CD14-positive monocyte (primary cell): ENCODE measurements around the gene CTDSPL. TPM values are rescaled to one million over a fixed set of nuclear protein-coding genes. Genes with fewer than 3 reads are reported as not detected.
A peak's percentile ranks its signal among the peaks of the same experiment; 100 is the strongest.

Source experiments
- DNase-seq, 3 donors: peaks; one replicate each; pipeline ENCODE4 v3.0.0-alpha.2; 2011 to 2022
- H2AFZ ChIP-seq: 2 replicates; pipeline ENCODE4 v1.6.0; 2012; ENCODE audit warnings: mild to moderate bottlenecking, low read depth, low read length, inconsistent platforms; ENCODE audit not compliant: insufficient read depth, poor library complexity, severe bottlenecking
- H3K27ac ChIP-seq, 2 donors: 1 replicate in 1 of 2; 2 replicates in 1 of 2; pipeline ENCODE4 v1.5.1; 2012 to 2013; ENCODE audit warnings: low read length in 2 of 2, control low read depth in 1 of 2, inconsistent platforms in 1 of 2, low read depth in 1 of 2, mild to moderate bottlenecking in 1 of 2
- H3K27me3 ChIP-seq, 2 donors: one replicate each; pipeline versions ENCODE4 v1.6.0 to v1.6.1; 2011 to 2013; ENCODE audit warnings: low read length in 2 of 2; ENCODE audit not compliant: control insufficient read depth in 2 of 2, insufficient read depth in 2 of 2
- H3K36me3 ChIP-seq, 2 donors: replicated peaks in 1 of 2; 1 replicate in 1 of 2; 2 replicates in 1 of 2; pipeline versions ENCODE4 v1.5.1 to v1.6.1; 2012 to 2013; ENCODE audit warnings: low read length in 2 of 2, control low read depth in 1 of 2, inconsistent platforms in 1 of 2, mild to moderate bottlenecking in 1 of 2; ENCODE audit not compliant: insufficient read depth in 2 of 2, control insufficient read depth in 1 of 2
- H3K4me1 ChIP-seq, 2 donors: 1 replicate in 1 of 2; 2 replicates in 1 of 2; pipeline versions ENCODE4 v1.5.1 to v1.6.1; 2012 to 2013; ENCODE audit warnings: low read length in 2 of 2, control low read depth in 1 of 2, inconsistent platforms in 1 of 2, mild to moderate bottlenecking in 1 of 2, moderate library complexity in 1 of 2; ENCODE audit not compliant: insufficient read depth in 2 of 2, control insufficient read depth in 1 of 2
- H3K4me2 ChIP-seq: replicated peaks from 2 replicates; pipeline ENCODE3; 2012; ENCODE audit warnings: low read length, moderate library complexity, mild to moderate bottlenecking; ENCODE audit not compliant: poor library complexity, severe bottlenecking; ENCODE audit errors: extremely low read depth
- H3K4me3 ChIP-seq, 3 experiments: fragments of 200-600 bp in 1 of 3; sonication (generic) in 1 of 3; replicated peaks in 1 of 3; 1 replicate in 2 of 3; 2 replicates in 1 of 3; pipeline ENCODE4 v1.5.1; 2011 to 2013; ENCODE audit warnings: low read length in 3 of 3, mild to moderate bottlenecking in 3 of 3, control low read depth in 2 of 3, low read depth in 2 of 3, inconsistent platforms in 1 of 3, moderate library complexity in 1 of 3
- H3K79me2 ChIP-seq: 2 replicates; pipeline ENCODE4 v1.6.0; 2012; ENCODE audit warnings: mild to moderate bottlenecking, control low read depth, inconsistent platforms, low read length, moderate library complexity; ENCODE audit not compliant: insufficient read depth
- H3K9ac ChIP-seq: 2 replicates; pipeline ENCODE4 v1.6.0; 2017; ENCODE audit warnings: low read length, mild to moderate bottlenecking; ENCODE audit not compliant: insufficient read depth, poor library complexity, severe bottlenecking
- H3K9me3 ChIP-seq, 2 donors: replicated peaks in 1 of 2; 1 replicate in 1 of 2; 2 replicates in 1 of 2; pipeline versions ENCODE4 v1.5.1 to v1.6.1; 2012 to 2013; ENCODE audit warnings: low read length in 2 of 2, control low read depth in 1 of 2; ENCODE audit not compliant: control insufficient read depth in 1 of 2, insufficient read depth in 1 of 2
- H4K20me1 ChIP-seq: 2 replicates; pipeline ENCODE4 v1.6.0; 2012; ENCODE audit warnings: mild to moderate bottlenecking, low read length, control low read depth, moderate library complexity; ENCODE audit not compliant: insufficient read depth
- H3K27ac Mint-ChIP-seq, 7 donors: one replicate each; pipeline ENCODE4 v1.8.0; 2020; ENCODE audit warnings: mild to moderate bottlenecking in 7 of 7, mixed read lengths in 7 of 7, moderate library complexity in 6 of 7, inconsistent platforms in 2 of 7
- H3K27me3 Mint-ChIP-seq, 3 donors: one replicate each; pipeline ENCODE4 v1.8.0; 2021 to 2022; ENCODE audit warnings: low read depth in 3 of 3, mild to moderate bottlenecking in 3 of 3, mixed read lengths in 3 of 3, moderate library complexity in 3 of 3, inconsistent platforms in 1 of 3
- H3K36me3 Mint-ChIP-seq, 2 donors: one replicate each; pipeline ENCODE4 v1.8.0; 2020; ENCODE audit warnings: mixed read lengths in 2 of 2, inconsistent platforms in 1 of 2, mild to moderate bottlenecking in 1 of 2
- H3K4me1 Mint-ChIP-seq: one replicate; pipeline ENCODE4 v1.8.0; 2020; ENCODE audit warnings: mild to moderate bottlenecking, mixed read lengths
- H3K4me3 Mint-ChIP-seq, 2 donors: one replicate each; pipeline ENCODE4 v1.8.0; 2020; ENCODE audit warnings: mild to moderate bottlenecking in 2 of 2, mixed read lengths in 2 of 2, moderate library complexity in 1 of 2
- H3K9me3 Mint-ChIP-seq, 7 donors: one replicate each; pipeline ENCODE4 v1.8.0; 2020 to 2022; ENCODE audit warnings: mixed read lengths in 7 of 7, mild to moderate bottlenecking in 6 of 7, moderate library complexity in 6 of 7, inconsistent platforms in 2 of 7
- CTCF ChIP-seq: fragments of 200-600 bp; IDR thresholded peaks from one replicate; pipeline ENCODE4 v1.8.0; 2022; ENCODE audit warnings: antibody characterized with exemption, mild to moderate bottlenecking
- WGBS: methylation state at CpG from one replicate; pipeline ENCODE4 v1.1.5; 2013; ENCODE audit warnings: missing lambda C conversion rate; ENCODE audit not compliant: insufficient coverage; 5-methylcytosine and 5-hydroxymethylcytosine counted together
- intact Hi-C, 2 donors: fragments of 100-400 bp; cut with micrococcal nuclease; formaldehyde crosslinking; loops; one replicate each; pipeline versions ENCODE4 v1.15.0 to v1.15.1; 2023
- polyA plus RNA-seq, 3 donors: library from polyadenylated mRNA; depleted of rRNA in 1 of 3; unstranded in 2 of 3; stranded (reverse) in 1 of 3; fragments of 300-500 nt in 2 of 3; fragments of >200 nt in 1 of 3; fragmentation: Illumina TruSeq in 2 of 3; gene quantifications; 1 replicate in 2 of 3; 2 replicates in 1 of 3; pipeline ENCODE4 v1.2.3, GENCODE V29; 2012 to 2021

Gene CTDSPL
- polyA plus RNA-seq, 3 donors = 0.15 to 0.69 (median 0.33) TPM

GRCh38 chr3:37913522-37913921 lies 51.8 kb downstream of the CTDSPL start:
- no peaks in the 10 kb centered on the region for H3K79me2 ChIP-seq
- Mint-ChIP-seq H3K36me3 (no peaks in the 10 kb centered on the region), H3K27me3 (no peaks in the 10 kb centered on the region), H3K4me1 (peaks cover 17% of the 10 kb centered on the region), H3K9me3 (peaks cover 0 to 2% (median 0%) of the 10 kb centered on the region in 7 donors), H3K4me3 (no peak overlapping the region), H3K27ac (peak overlapping the region in 3 of 7 donors; percentile 18 to 38 (median 20))
- peak; percentile 38 to 61 (median 54) for DNase-seq
- H2AFZ ChIP-seq = no peak overlapping the region
- H3K9ac ChIP-seq = no peak overlapping the region
- WGBS = no CpG with 5 or more reads among the region's 4 CpGs
- H3K27ac ChIP-seq = no peak overlapping the region
- H3K36me3 ChIP-seq = no peaks in the 10 kb centered on the region
- H4K20me1 ChIP-seq = no peaks in the 10 kb centered on the region
- H3K4me3 ChIP-seq = no peak overlapping the region
- intact Hi-C loops = no loop called here
- TF ChIP-seq CTCF = no peak
- H3K9me3 ChIP-seq = no peaks in the 10 kb centered on the region
- H3K4me1 ChIP-seq = peaks cover 8 to 11% of the 10 kb centered on the region in 2 donors
- no peaks in the 10 kb centered on the region for H3K27me3 ChIP-seq
- H3K4me2 ChIP-seq = no peak overlapping the region

- Histone ChIP-seq H3K27ac (no peak overlapping the region), H2AFZ (no peak overlapping the region), H3K79me2 (no peaks in the 10 kb centered on the region), H4K20me1 (no peaks in the 10 kb centered on the region), H3K9me3 (no peaks in the 10 kb centered on the region), H3K4me3 (no peak overlapping the region), H3K4me1 (peaks cover 7 to 8% of the 10 kb centered on the region in 2 donors), H3K27me3 (no peaks in the 10 kb centered on the region), H3K4me2 (no peak overlapping the region), H3K36me3 (no peaks in the 10 kb centered on the region), H3K9ac (no peak overlapping the region)
- WGBS = no CpG with 5 or more reads among the region's 1 CpG
- no peak overlapping the region for H3K4me3 Mint-ChIP-seq
- H3K27ac Mint-ChIP-seq = no peak overlapping the region
- H3K4me1 Mint-ChIP-seq = peaks cover 13% of the 10 kb centered on the region
- DNase-seq = no peak
- H3K27me3 Mint-ChIP-seq = no peaks in the 10 kb centered on the region
- no peak for TF ChIP-seq CTCF
- peaks cover 0 to 2% (median 0%) of the 10 kb centered on the region in 7 donors for H3K9me3 Mint-ChIP-seq
- peaks cover 0 to 2% of the 10 kb centered on the region in 2 donors for H3K36me3 Mint-ChIP-seq
- intact Hi-C loops = no loop called here
Measured at GRCh38 chr3:37916685-37917084, 55.0 kb downstream of the CTDSPL start.
